ENCODE results near the gene ARHGAP35. TPM values are rescaled to one million over a fixed set of nuclear protein-coding genes. Genes with fewer than 3 reads are reported as not detected.
A peak's percentile ranks its signal among the peaks of the same experiment; 100 is the strongest.
"Not testable (repeated sequence)": the region's sequence is repeated elsewhere in the genome, so short reads cannot be mapped to it uniquely, and the experiment has no call there.

The ARHGAP35 gene
- total RNA-seq, 1 donor from 2014 or later: 57.9 TPM

DNA sequence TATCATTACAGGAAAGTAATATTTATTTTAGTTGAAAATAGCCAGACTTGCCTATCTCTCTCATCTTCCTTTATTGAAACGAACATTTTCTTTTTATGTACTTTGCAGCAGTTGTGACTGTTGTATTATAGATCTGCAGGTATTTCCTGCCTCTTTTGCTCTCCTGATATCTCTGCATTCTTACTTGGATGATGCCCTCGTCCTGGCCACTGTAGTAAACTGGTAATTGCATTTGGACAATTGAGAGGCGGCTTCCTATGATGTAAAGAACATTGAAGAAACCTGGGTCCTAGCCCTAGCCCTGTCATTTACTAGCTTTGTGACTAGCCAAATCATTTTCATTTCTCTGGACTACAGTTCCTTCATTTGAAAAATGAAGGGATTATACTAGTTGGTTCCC is 6.4 kb downstream of the ARHGAP35 start:
- Histone ChIP-seq H4K20me1 (ENCODE audit: insufficient read depth, low read length) (peaks cover 79% of the 10 kb centered on the region), H3K4me1 (ENCODE audit: insufficient read depth, low read length) (peaks cover 39% of the 10 kb centered on the region), H3K9ac (ENCODE audit: low read length) (no peak overlapping the region), H3K36me3 (ENCODE audit: insufficient read depth, low read length) (no peaks in the 10 kb centered on the region), H3K4me3 (ENCODE audit: insufficient read depth, low read depth, low read length) (no peak overlapping the region), H2AFZ (ENCODE audit: low read depth, low read length) (no peak overlapping the region), H3K27me3 (ENCODE audit: insufficient read depth, low read length) (no peaks in the 10 kb centered on the region), H3K27ac (ENCODE audit: low read depth, low read length) (no peak overlapping the region), H3K79me2 (ENCODE audit: insufficient read depth, low read length) (peaks cover 99% of the 10 kb centered on the region), H3K9me3 (ENCODE audit: insufficient read depth, low read depth, low read length) (no peaks in the 10 kb centered on the region), H3K4me2 (ENCODE audit: low read length) (peak overlapping the region; percentile 41)
- Mint-ChIP-seq H3K27ac (ENCODE audit: unreplicated experiment) (peak overlapping the region; percentile 3), H3K27me3 (ENCODE audit: low read depth, unreplicated experiment) (no peaks in the 10 kb centered on the region), H3K4me3 (ENCODE audit: unreplicated experiment) (no peak overlapping the region), H3K9me3 (ENCODE audit: unreplicated experiment) (no peaks in the 10 kb centered on the region), H3K36me3 (ENCODE audit: low read depth, unreplicated experiment) (no peaks in the 10 kb centered on the region), H3K4me1 (ENCODE audit: low read depth, unreplicated experiment) (peaks cover 25% of the 10 kb centered on the region)
- TF ChIP-seq CTCF (IDR thresholded peaks at IDR 0.05; ENCODE audit: insufficient read depth, low read depth, low read length) (no peak), EZH2 (IDR thresholded peaks at IDR 0.05; ENCODE audit: insufficient read depth, low read length) (no peak)
- FAIRE-seq (no peak), DNase-seq (ENCODE audit: low read depth) (no peak)

DNA sequence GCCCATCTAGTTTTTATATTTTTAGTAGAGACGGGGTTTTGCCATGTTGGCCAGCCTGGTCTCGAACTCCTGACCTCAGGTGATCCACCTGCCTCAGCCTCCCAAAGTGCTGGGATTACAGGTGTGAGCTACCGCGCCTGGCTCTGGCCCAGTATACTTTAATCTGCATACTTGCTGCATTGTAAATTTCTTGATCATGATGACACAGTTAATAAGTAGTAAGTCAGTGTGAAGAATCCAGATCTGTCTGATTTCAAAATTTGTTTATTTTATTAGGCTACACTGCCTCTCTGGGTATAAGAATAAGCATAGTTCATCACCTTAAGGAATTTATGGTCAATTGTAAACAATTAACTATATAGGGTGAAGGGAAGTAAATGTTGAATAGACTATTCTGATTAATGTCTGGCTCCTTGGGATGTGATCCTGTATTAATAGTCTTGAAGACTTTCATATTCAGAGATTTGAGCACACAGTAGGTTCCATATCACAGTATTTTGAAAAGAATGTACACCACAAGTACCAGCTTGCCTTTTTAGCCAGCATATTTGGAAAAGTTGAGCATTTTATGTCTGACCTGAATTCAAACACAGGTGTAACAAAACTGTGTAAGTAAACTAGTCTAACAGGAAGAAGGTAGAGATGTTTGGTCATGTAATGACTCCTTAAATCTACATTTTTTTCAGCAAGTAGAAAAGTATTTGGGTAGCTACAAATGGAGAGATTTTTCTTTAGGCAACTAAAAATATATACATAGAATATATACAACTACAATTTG is 7.4 kb downstream of the ARHGAP35 start:
- peaks cover 28% of the 10 kb centered on the region for H3K4me1 ChIP-seq (ENCODE audit: insufficient read depth, low read length)
- FAIRE-seq (no peak), DNase-seq (ENCODE audit: low read depth) (no peak)
- H3K4me2 ChIP-seq (ENCODE audit: low read length): no peak overlapping the region
- H3K36me3 ChIP-seq (ENCODE audit: insufficient read depth, low read length): no peaks in the 10 kb centered on the region
- H3K9ac ChIP-seq (ENCODE audit: low read length): no peak overlapping the region
- TF ChIP-seq CTCF (IDR thresholded peaks at IDR 0.05; ENCODE audit: insufficient read depth, low read depth, low read length): no peak
- no peak for TF ChIP-seq EZH2 (IDR thresholded peaks at IDR 0.05; ENCODE audit: insufficient read depth, low read length)
- H3K9me3 ChIP-seq (ENCODE audit: insufficient read depth, low read depth, low read length): no peaks in the 10 kb centered on the region
- peaks cover 97% of the 10 kb centered on the region for H3K79me2 ChIP-seq (ENCODE audit: insufficient read depth, low read length)
- H3K27ac ChIP-seq (ENCODE audit: low read depth, low read length): no peak overlapping the region
- H3K36me3 Mint-ChIP-seq (ENCODE audit: low read depth, unreplicated experiment): no peaks in the 10 kb centered on the region
- H2AFZ ChIP-seq (ENCODE audit: low read depth, low read length): no peak overlapping the region
- peaks cover 69% of the 10 kb centered on the region for H4K20me1 ChIP-seq (ENCODE audit: insufficient read depth, low read length)
- H3K4me3 Mint-ChIP-seq (ENCODE audit: unreplicated experiment): no peak overlapping the region
- no peak overlapping the region for H3K27ac Mint-ChIP-seq (ENCODE audit: unreplicated experiment)
- no peaks in the 10 kb centered on the region for H3K27me3 ChIP-seq (ENCODE audit: insufficient read depth, low read length)
- peaks cover 25% of the 10 kb centered on the region for H3K4me1 Mint-ChIP-seq (ENCODE audit: low read depth, unreplicated experiment)
- no peaks in the 10 kb centered on the region for H3K9me3 Mint-ChIP-seq (ENCODE audit: unreplicated experiment)
- no peak overlapping the region for H3K4me3 ChIP-seq (ENCODE audit: insufficient read depth, low read depth, low read length)
- H3K27me3 Mint-ChIP-seq (ENCODE audit: low read depth, unreplicated experiment): no peaks in the 10 kb centered on the region

DNA sequence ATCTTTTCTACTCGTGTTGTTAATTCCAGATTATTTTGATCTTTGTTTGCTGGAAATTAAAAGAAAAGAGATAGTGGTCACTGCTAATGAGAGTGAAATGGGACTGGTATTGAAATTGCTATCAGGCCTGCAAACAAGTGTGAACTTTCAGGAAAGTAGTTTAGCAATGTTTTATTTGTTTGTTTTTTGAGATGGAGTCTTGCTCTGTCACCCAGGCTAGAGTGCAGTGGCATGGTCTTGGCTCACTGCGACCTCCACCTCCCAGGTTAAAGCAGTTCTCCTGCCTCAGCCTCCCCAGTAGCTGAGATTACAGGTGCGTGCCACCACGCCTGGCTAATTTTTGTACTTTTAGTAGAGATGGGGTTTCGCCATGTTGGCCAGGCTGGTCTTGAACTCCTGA is 10.4 kb downstream of the ARHGAP35 start:
- not testable (repeated sequence) for H3K36me3 Mint-ChIP-seq (ENCODE audit: low read depth, unreplicated experiment); H3K27ac ChIP-seq (ENCODE audit: low read depth, low read length); H3K9ac ChIP-seq (ENCODE audit: low read length); H3K27me3 ChIP-seq (ENCODE audit: insufficient read depth, low read length); H3K9me3 ChIP-seq (ENCODE audit: insufficient read depth, low read depth, low read length); DNase-seq (ENCODE audit: low read depth); H3K9me3 Mint-ChIP-seq (ENCODE audit: unreplicated experiment); H3K4me3 Mint-ChIP-seq (ENCODE audit: unreplicated experiment); FAIRE-seq; H3K27me3 Mint-ChIP-seq (ENCODE audit: low read depth, unreplicated experiment); H2AFZ ChIP-seq (ENCODE audit: low read depth, low read length); H3K4me3 ChIP-seq (ENCODE audit: insufficient read depth, low read depth, low read length); H3K27ac Mint-ChIP-seq (ENCODE audit: unreplicated experiment); H3K36me3 ChIP-seq (ENCODE audit: insufficient read depth, low read length); H3K4me2 ChIP-seq (ENCODE audit: low read length)
- Histone ChIP-seq H3K79me2 (ENCODE audit: insufficient read depth, low read length) (peaks cover 85% of the 10 kb centered on the region), H3K4me1 (ENCODE audit: insufficient read depth, low read length) (peaks cover 18% of the 10 kb centered on the region), H4K20me1 (ENCODE audit: insufficient read depth, low read length) (peaks cover 42% of the 10 kb centered on the region)
- peaks cover 23% of the 10 kb centered on the region for H3K4me1 Mint-ChIP-seq (ENCODE audit: low read depth, unreplicated experiment)

Measured in astrocyte (in vitro differentiated cells and primary cell).